ENCODE results near the gene CCDC40.

- TF ChIP-seq, protein P1, sequence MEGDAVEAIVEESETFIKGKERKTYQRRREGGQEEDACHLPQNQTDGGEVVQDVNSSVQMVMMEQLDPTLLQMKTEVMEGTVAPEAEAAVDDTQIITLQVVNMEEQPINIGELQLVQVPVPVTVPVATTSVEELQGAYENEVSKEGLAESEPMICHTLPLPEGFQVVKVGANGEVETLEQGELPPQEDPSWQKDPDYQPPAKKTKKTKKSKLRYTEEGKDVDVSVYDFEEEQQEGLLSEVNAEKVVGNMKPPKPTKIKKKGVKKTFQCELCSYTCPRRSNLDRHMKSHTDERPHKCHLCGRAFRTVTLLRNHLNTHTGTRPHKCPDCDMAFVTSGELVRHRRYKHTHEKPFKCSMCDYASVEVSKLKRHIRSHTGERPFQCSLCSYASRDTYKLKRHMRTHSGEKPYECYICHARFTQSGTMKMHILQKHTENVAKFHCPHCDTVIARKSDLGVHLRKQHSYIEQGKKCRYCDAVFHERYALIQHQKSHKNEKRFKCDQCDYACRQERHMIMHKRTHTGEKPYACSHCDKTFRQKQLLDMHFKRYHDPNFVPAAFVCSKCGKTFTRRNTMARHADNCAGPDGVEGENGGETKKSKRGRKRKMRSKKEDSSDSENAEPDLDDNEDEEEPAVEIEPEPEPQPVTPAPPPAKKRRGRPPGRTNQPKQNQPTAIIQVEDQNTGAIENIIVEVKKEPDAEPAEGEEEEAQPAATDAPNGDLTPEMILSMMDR (conservative IDR thresholded peaks at IDR 0.05) = no peak
- TF ChIP-seq EZH2 (IDR thresholded peaks at IDR 0.05; ENCODE audit: low read depth) = no peak
These were observed 27.6 kb upstream of the CCDC40 start for GRCh38 chr17:80008848-80009247.
